HepG2 (cell line): ENCODE results near the gene YY2. TPM values are rescaled to one million over a fixed set of nuclear protein-coding genes. Genes with fewer than 3 reads are reported as not detected.
"Not testable (repeated sequence)": the region's sequence is repeated elsewhere in the genome, so short reads cannot be mapped to it uniquely, and the experiment has no call there.

Experiments
- ATAC-seq: fragments of 200-7000 bp; cut with Tn5 transposase; 3 replicates; pipeline ENCODE4 v1.9.1; 2020; ENCODE audit warnings: mild to moderate bottlenecking, moderate library complexity
- BruUV-seq: library from RNA; stranded (reverse); fragments of 400-500 nt; replicated peaks from 2 replicates; lab custom pipeline; 2021; lab: Mats Ljungman, UMichigan
- CTCF ChIA-PET: fragments of 300-600 bp; formaldehyde crosslinking; extraction: SDS; loops from one replicate; lab custom pipeline; 2021; ENCODE audit warnings: low total read pairs, inconsistent platforms, low intra/inter-chr PET ratio; lab: Yijun Ruan, JAX
- POLR2A ChIA-PET: fragments of 350-600 bp; sonication (Branson Sonifier 250); formaldehyde crosslinking; loops from one replicate; lab custom pipeline; 2020; ENCODE audit warnings: antibody characterized with exemption, inconsistent platforms; lab: Yijun Ruan, JAX
- DNase-seq: peaks from one replicate; pipeline ENCODE4 v3.0.0-alpha.2; 2015; ENCODE audit warnings: low spot score
- FAIRE-seq: peaks from 3 replicates; lab custom pipeline; 2011; peaks lifted over from hg19 to GRCh38; lab: Jason Lieb, UNC
- H2AFZ ChIP-seq: one replicate; pipeline ENCODE4 v1.6.1; 2011; ENCODE audit warnings: low read length, inconsistent platforms
- H3K27ac ChIP-seq: fragments of 300-600 bp; 3 replicates; pipeline ENCODE4 v1.8.0; 2011; ENCODE audit warnings: mixed run types, mild to moderate bottlenecking, mixed read lengths, low read length, inconsistent platforms; ENCODE audit not compliant: insufficient read depth; ENCODE audit errors: extremely low read length
- H3K27me3 ChIP-seq, 2 experiments: fragments of 200-600 bp in 1 of 2; 2 replicates in 1 of 2; 3 replicates in 1 of 2; pipeline versions ENCODE4 v1.6.0 to v1.8.0; 2011; ENCODE audit warnings: low read length in 2 of 2, mild to moderate bottlenecking in 2 of 2, moderate library complexity in 2 of 2, inconsistent platforms in 1 of 2; ENCODE audit not compliant: insufficient read depth in 2 of 2, control insufficient read depth in 1 of 2
- H3K36me3 ChIP-seq, 2 experiments: fragments of 200-600 bp in 1 of 2; replicated peaks in 1 of 2; 2 replicates in 1 of 2; 3 replicates in 1 of 2; pipeline versions ENCODE4 v1.5.1 to v1.8.0; 2011; ENCODE audit warnings: low read length in 2 of 2, inconsistent platforms in 1 of 2; ENCODE audit not compliant: insufficient read depth in 2 of 2, control insufficient read depth in 1 of 2
- H3K4me1 ChIP-seq: 2 replicates; pipeline ENCODE4 v1.5.1; 2012; ENCODE audit warnings: low read length, inconsistent platforms; ENCODE audit not compliant: insufficient read depth
- H3K4me2 ChIP-seq: 2 replicates; pipeline ENCODE4 v1.6.0; 2011; ENCODE audit warnings: low read depth, low read length, inconsistent platforms
- H3K4me3 ChIP-seq, 3 experiments: fragments of 200-600 bp in 1 of 3; sonication (generic), shearing (Covaris generic) in 1 of 3; replicated peaks in 1 of 3; 2 replicates each; pipeline ENCODE4 v1.5.1; 2011 to 2016; ENCODE audit warnings: low read length in 3 of 3, inconsistent platforms in 2 of 3, low read depth in 2 of 3, mild to moderate bottlenecking in 2 of 3, control low read depth in 1 of 3, mixed read lengths in 1 of 3; ENCODE audit not compliant: insufficient read depth in 1 of 3
- H3K79me2 ChIP-seq: one replicate; pipeline ENCODE4 v1.6.1; 2011; ENCODE audit warnings: low read length, inconsistent platforms; ENCODE audit not compliant: insufficient read depth
- H3K9ac ChIP-seq: 2 replicates; pipeline ENCODE4 v1.6.0; 2011; ENCODE audit warnings: mild to moderate bottlenecking, low read depth, low read length, inconsistent platforms; ENCODE audit not compliant: insufficient read depth
- H3K9me3 ChIP-seq: 2 replicates; pipeline ENCODE4 v1.5.1; 2012; ENCODE audit warnings: mild to moderate bottlenecking, low read length
- H4K20me1 ChIP-seq: 2 replicates; pipeline ENCODE4 v1.6.0; 2011; ENCODE audit warnings: inconsistent platforms, mild to moderate bottlenecking, low read length, moderate library complexity; ENCODE audit not compliant: insufficient read depth
- EP300 ChIP-seq, 3 experiments: sonication (generic) in 1 of 3; formaldehyde crosslinking in 1 of 3; IDR thresholded peaks; 2 replicates each; pipeline versions ENCODE4 v1.5.1 to v1.6.1; 2011 to 2020; ENCODE audit warnings: low read depth in 2 of 3, low read length in 2 of 3, borderline replicate concordance in 1 of 3, improper control_type of control experiment in 1 of 3, mild to moderate bottlenecking in 1 of 3, missing genetic modification reagents in 1 of 3, moderate library complexity in 1 of 3
- FOSL2 ChIP-seq: sonication (generic); formaldehyde crosslinking; IDR thresholded peaks from 2 replicates; pipeline ENCODE4 v1.4.0; 2020; ENCODE audit warnings: missing genetic modification reagents
- GFI1 ChIP-seq: sonication (generic); formaldehyde crosslinking; IDR thresholded peaks from 2 replicates; pipeline ENCODE4 v1.5.0; 2020; ENCODE audit warnings: missing genetic modification reagents, mild to moderate bottlenecking, borderline replicate concordance
- HIC2 ChIP-seq: sonication (generic); formaldehyde crosslinking; IDR thresholded peaks from 2 replicates; pipeline ENCODE4 v1.9.0; 2022; ENCODE audit warnings: low read depth, missing genetic modification reagents
- HNF4G ChIP-seq, 2 experiments: sonication (generic) in 1 of 2; formaldehyde crosslinking in 1 of 2; IDR thresholded peaks; 2 replicates each; pipeline versions ENCODE4 v1.4.0 to v1.6.1; 2011 to 2020; ENCODE audit warnings: borderline replicate concordance in 2 of 2, low read depth in 2 of 2, mild to moderate bottlenecking in 2 of 2, low read length in 1 of 2, missing genetic modification reagents in 1 of 2, moderate library complexity in 1 of 2
- PAXIP1 ChIP-seq: sonication (generic); formaldehyde crosslinking; conservative IDR thresholded peaks from 2 replicates; pipeline ENCODE4 v1.4.0; 2020; ENCODE audit warnings: mild to moderate bottlenecking, missing genetic modification reagents, moderate library complexity
- PCBP1 ChIP-seq: fragments of 200-400 bp; formaldehyde crosslinking; IDR thresholded peaks from 2 replicates; pipeline ENCODE4 v1.6.1; 2017; ENCODE audit warnings: mild to moderate bottlenecking, low read depth, low read length, borderline replicate concordance
- RARA ChIP-seq: IDR thresholded peaks from 2 replicates; pipeline ENCODE4 v1.6.1; 2016; ENCODE audit warnings: missing genetic modification reagents, missing compliant biosample characterization
- STAT5B ChIP-seq: sonication (generic); formaldehyde crosslinking; IDR thresholded peaks from 2 replicates; pipeline ENCODE4 v1.4.0; 2020; ENCODE audit warnings: missing genetic modification reagents
- SYNCRIP ChIP-seq: fragments of 200-400 bp; formaldehyde crosslinking; IDR thresholded peaks from 2 replicates; pipeline ENCODE4 v1.6.1; 2018; ENCODE audit warnings: mild to moderate bottlenecking, low read depth, low read length; ENCODE audit not compliant: insufficient read depth
- ZNF24 ChIP-seq: fragments of 450-650 bp; IDR thresholded peaks from 2 replicates; pipeline ENCODE4 v1.6.1; 2017; ENCODE audit warnings: antibody characterized with exemption, mild to moderate bottlenecking
- ZSCAN30 ChIP-seq: sonication (generic); formaldehyde crosslinking; IDR thresholded peaks from 2 replicates; pipeline ENCODE4 v1.5.0; 2020; ENCODE audit warnings: mild to moderate bottlenecking, missing genetic modification reagents
- WGBS: methylation state at CpG from one replicate; pipeline ENCODE4 v1.1.6; 2017; ENCODE audit warnings: low lambda C conversion rate; 5-methylcytosine and 5-hydroxymethylcytosine counted together
- in situ Hi-C: cut with HindIII; loops from 2 replicates; pipeline ENCODE4 v1.10.0; 2017; ENCODE audit warnings: low pct_unique_long_range_greater_than_20kb; ENCODE audit not compliant: extremely low pct_ligation_motif_present
- intact Hi-C: fragments of 100-400 bp; cut with micrococcal nuclease; formaldehyde crosslinking; loops from one replicate; pipeline ENCODE4 v1.10.0; 2022; ENCODE audit not compliant: unreplicated experiment
- polyA plus RNA-seq, 8 experiments: library from polyadenylated mRNA; depleted of rRNA in 3 of 8; stranded (reverse) in 7 of 8; unstranded in 1 of 8; fragments of >200 nt; fragmentation: Illumina TruSeq in 4 of 8; extraction: Trizol in 4 of 8; gene quantifications; 2 replicates each; pipeline versions ENCODE4 v1.2.1 to v1.2.3, GENCODE V29; 2011 to 2016; ENCODE audit warnings: low read depth in 4 of 8, missing spikeins in 1 of 8, mixed read lengths in 1 of 8; ENCODE audit not compliant: insufficient read depth in 1 of 8
- total RNA-seq, 5 experiments: library from RNA; depleted of rRNA; stranded (reverse); fragments of >200 nt; fragmentation: Illumina TruSeq; extraction: Trizol; gene quantifications; 2 replicates each; pipeline ENCODE4 v1.2.3, GENCODE V29; 2016; ENCODE audit warnings: low read depth in 1 of 5

YY2 gene
- total and polyA plus RNA-seq, 2 of the 13 experiments (the other 11 are each of a cell fraction or from before 2014, with no cell fraction given): 0.34 to 0.44 TPM

- not testable (repeated sequence) for BruUV-seq
Measured at GRCh38 chrX:21820170-21820569, 35.6 kb upstream of the YY2 start.

GRCh38 chrX:21821875-21822274 lies 33.9 kb upstream of the YY2 start:
- H3K79me2 ChIP-seq: no peaks in the 10 kb centered on the region
- peak; percentile 86 for FAIRE-seq
- CTCF ChIA-PET: no interaction called here
- no TSS peak for BruUV-seq
- in situ Hi-C loops (no loop called here), intact Hi-C loops (no loop called here)
- H3K4me3 ChIP-seq: no peak overlapping the region
- POLR2A ChIA-PET: interaction anchor here (1.0 kb wide), 2 partner anchors 16 to 51 kb away, joined by 3 to 4 read pairs; no protein-coding TSS in a partner anchor
- H3K4me1 ChIP-seq: peaks cover 20% of the 10 kb centered on the region
- DNase-seq: peak; percentile 51
- H3K4me2 ChIP-seq: peak overlapping the region; percentile 27; the same call in 1 of the 2 replicates
- no peaks in the 10 kb centered on the region for H4K20me1 ChIP-seq
- H3K36me3 ChIP-seq: no peaks in the 10 kb centered on the region
- H3K27me3 ChIP-seq: no peaks in the 10 kb centered on the region
- H3K9me3 ChIP-seq: no peaks in the 10 kb centered on the region
- ATAC-seq: peak; percentile 91
- no peak overlapping the region for H3K9ac ChIP-seq
- no peak overlapping the region for H2AFZ ChIP-seq
- no CpG with 5 or more reads among the region's 3 CpGs for WGBS
- no peak overlapping the region for H3K27ac ChIP-seq
- TF ChIP-seq FOSL2: no peak
- TF ChIP-seq HIC2 (CRISPR knock-in tag): no peak
- TF ChIP-seq PCBP1: no peak
- no peak for TF ChIP-seq SYNCRIP
- TF ChIP-seq ZSCAN30 (CRISPR knock-in tag): no peak
- no peak for TF ChIP-seq STAT5B (CRISPR knock-in tag)
- peak in 1 of 2 experiments; percentile 45; a peak in 1 of 4 replicates for TF ChIP-seq EP300 (IDR thresholded peaks at IDR 0.05; ENCODE audit: low read depth in 2 of 2, low read length in 2 of 2)
- no peak for TF ChIP-seq EP300 (CRISPR knock-in tag; IDR thresholded peaks at IDR 0.05; ENCODE audit: borderline replicate concordance)
- peak; percentile 46; the same call in 1 of the 2 replicates for TF ChIP-seq GFI1
- TF ChIP-seq RARA (CRISPR knock-in tag): peak; percentile 57; the same call in 1 of the 2 replicates
- TF ChIP-seq ZNF24: no peak
- peak; percentile 51 for TF ChIP-seq PAXIP1 (CRISPR knock-in tag)
- peak; percentile 64; the same call in 1 of the 2 replicates for TF ChIP-seq HNF4G (IDR thresholded peaks at IDR 0.05; ENCODE audit: borderline replicate concordance, low read depth, low read length)
- TF ChIP-seq HNF4G (CRISPR knock-in tag; IDR thresholded peaks at IDR 0.05; ENCODE audit: borderline replicate concordance, low read depth): no peak

More at GRCh38 chrX:21820170-21820569, 35.6 kb upstream of the YY2 start:
- H2AFZ ChIP-seq, H4K20me1 ChIP-seq, intact Hi-C loops, H3K27ac ChIP-seq, H3K36me3 ChIP-seq, FAIRE-seq, in situ Hi-C loops, H3K9ac ChIP-seq, DNase-seq, H3K4me2 ChIP-seq, H3K9me3 ChIP-seq, CTCF ChIA-PET, H3K4me3 ChIP-seq, ATAC-seq, H3K27me3 ChIP-seq, POLR2A ChIA-PET, H3K79me2 ChIP-seq: not testable (repeated sequence)
- WGBS: 100% methylated on average over 1 of the region's 1 CpG
- H3K4me1 ChIP-seq: peaks cover 20% of the 10 kb centered on the region
